Liver (tissue), 3 donors: Measurements from ENCODE around the gene MMP2.

Source experiments
- GABPA ChIP-seq, 2 donors: IDR thresholded peaks in 1 of 2; conservative IDR thresholded peaks in 1 of 2; 2 replicates each; pipeline ENCODE4 v1.6.1; 2016; ENCODE audit warnings: antibody characterized with exemption in 2 of 2, mild to moderate bottlenecking in 1 of 2, moderate library complexity in 1 of 2
- RAD21 ChIP-seq, 2 donors: IDR thresholded peaks; 2 replicates each; pipeline ENCODE4 v1.6.1; 2016; ENCODE audit warnings: antibody characterized with exemption in 2 of 2, mild to moderate bottlenecking in 2 of 2
- TAF1 ChIP-seq: conservative IDR thresholded peaks from 2 replicates; pipeline ENCODE4 v1.6.1; 2016; ENCODE audit warnings: antibody characterized with exemption, mild to moderate bottlenecking
- TF ChIP-seq, protein P1 (sequence below): fragments of 150-350 bp; IDR thresholded peaks from 2 replicates; pipeline ENCODE4 v1.5.1; 2017; ENCODE audit warnings: improper control_type of control experiment, low read depth, low read length; ENCODE audit not compliant: missing input control
- TF ChIP-seq, protein P2 (sequence below): IDR thresholded peaks from 2 replicates; pipeline ENCODE4 v1.6.1; 2016; ENCODE audit warnings: antibody characterized with exemption
- donor health status: healthy.
- donor health status: healthy.

DNA sequence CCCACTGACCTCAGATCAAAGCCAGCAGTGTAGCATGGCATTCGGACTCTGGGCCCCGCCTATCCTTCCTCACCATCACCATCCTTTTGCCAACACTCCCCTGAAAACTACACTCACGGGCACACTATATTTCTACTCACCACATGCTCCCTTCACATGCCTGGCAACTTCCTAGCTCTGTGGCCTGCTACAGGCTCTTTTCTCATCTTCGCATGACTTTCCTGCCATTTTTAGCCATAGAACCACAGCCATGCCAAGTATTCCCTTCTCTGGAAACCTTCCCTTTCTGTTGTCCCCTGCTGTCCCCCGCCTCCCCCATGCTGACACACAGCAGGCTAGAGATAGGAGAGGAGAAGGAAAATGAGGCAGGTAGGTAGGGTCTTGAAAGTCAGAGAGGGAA, 45.5 kb upstream of the MMP2 start:
- no peak for TF ChIP-seq GABPA (IDR thresholded peaks at IDR 0.05 in 1 of 2, conservative IDR thresholded peaks at IDR 0.05 in 1 of 2)
- TF ChIP-seq, protein P1, sequence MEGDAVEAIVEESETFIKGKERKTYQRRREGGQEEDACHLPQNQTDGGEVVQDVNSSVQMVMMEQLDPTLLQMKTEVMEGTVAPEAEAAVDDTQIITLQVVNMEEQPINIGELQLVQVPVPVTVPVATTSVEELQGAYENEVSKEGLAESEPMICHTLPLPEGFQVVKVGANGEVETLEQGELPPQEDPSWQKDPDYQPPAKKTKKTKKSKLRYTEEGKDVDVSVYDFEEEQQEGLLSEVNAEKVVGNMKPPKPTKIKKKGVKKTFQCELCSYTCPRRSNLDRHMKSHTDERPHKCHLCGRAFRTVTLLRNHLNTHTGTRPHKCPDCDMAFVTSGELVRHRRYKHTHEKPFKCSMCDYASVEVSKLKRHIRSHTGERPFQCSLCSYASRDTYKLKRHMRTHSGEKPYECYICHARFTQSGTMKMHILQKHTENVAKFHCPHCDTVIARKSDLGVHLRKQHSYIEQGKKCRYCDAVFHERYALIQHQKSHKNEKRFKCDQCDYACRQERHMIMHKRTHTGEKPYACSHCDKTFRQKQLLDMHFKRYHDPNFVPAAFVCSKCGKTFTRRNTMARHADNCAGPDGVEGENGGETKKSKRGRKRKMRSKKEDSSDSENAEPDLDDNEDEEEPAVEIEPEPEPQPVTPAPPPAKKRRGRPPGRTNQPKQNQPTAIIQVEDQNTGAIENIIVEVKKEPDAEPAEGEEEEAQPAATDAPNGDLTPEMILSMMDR = no peak
- TF ChIP-seq, protein P2, sequence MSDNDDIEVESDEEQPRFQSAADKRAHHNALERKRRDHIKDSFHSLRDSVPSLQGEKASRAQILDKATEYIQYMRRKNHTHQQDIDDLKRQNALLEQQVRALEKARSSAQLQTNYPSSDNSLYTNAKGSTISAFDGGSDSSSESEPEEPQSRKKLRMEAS = no peak
- no peak for TF ChIP-seq RAD21 (IDR thresholded peaks at IDR 0.05)
- no peak for TF ChIP-seq TAF1
